SK-N-SH (cell line): ENCODE data around the gene DUSP10. TPM values are rescaled to one million over a fixed set of nuclear protein-coding genes. Genes with fewer than 3 reads are reported as not detected.

Experiments used
- CTCF ChIA-PET: fragments of 300-600, 350-600 bp; formaldehyde crosslinking; extraction: SDS; loops from one replicate; lab custom pipeline; 2021; lab: Yijun Ruan, JAX
- POLR2A ChIA-PET: fragments of 350-600 bp; sonication (Branson Sonifier 250); formaldehyde crosslinking; extraction: SDS; loops from one replicate; lab custom pipeline; 2020; ENCODE audit warnings: antibody characterized with exemption, inconsistent platforms; lab: Yijun Ruan, JAX
- DNase-seq: peaks from one replicate; pipeline ENCODE4 v3.0.0; 2012
- H2AFZ ChIP-seq: fragments of 200-600 bp; sonication (generic); 2 replicates; pipeline ENCODE4 v1.8.1; 2016; ENCODE audit warnings: antibody characterized with exemption, mild to moderate bottlenecking, low read depth
- H3F3A ChIP-seq: fragments of 200-600 bp; sonication (generic); replicated peaks from 2 replicates; pipeline ENCODE3; 2016; ENCODE audit warnings: antibody characterized with exemption, mild to moderate bottlenecking; ENCODE audit not compliant: insufficient read depth
- H3K27ac ChIP-seq, 2 experiments: fragments of 200-500 bp in 1 of 2; fragments of 200-600 bp in 1 of 2; sonication (Bioruptor generic) in 1 of 2; sonication (generic), shearing (Covaris generic) in 1 of 2; 2 replicates each; pipeline versions ENCODE4 v1.5.1 to v1.6.1; 2014 to 2016; ENCODE audit warnings: low read depth in 2 of 2, inconsistent platforms in 1 of 2, low read length in 1 of 2, mild to moderate bottlenecking in 1 of 2, mixed read lengths in 1 of 2
- H3K27me3 ChIP-seq: fragments of 200-600 bp; sonication (generic), shearing (Covaris generic); 2 replicates; pipeline ENCODE4 v1.6.1; 2016; ENCODE audit warnings: mixed run types; ENCODE audit not compliant: insufficient read depth
- H3K36me3 ChIP-seq, 2 experiments: fragments of 200-500 bp in 1 of 2; fragments of 200-600 bp in 1 of 2; sonication (Bioruptor generic) in 1 of 2; sonication (generic) in 1 of 2; replicated peaks in 1 of 2; 2 replicates each; pipeline versions ENCODE3 to v1.5.1; 2014 to 2016; ENCODE audit warnings: low read length in 1 of 2, mild to moderate bottlenecking in 1 of 2; ENCODE audit not compliant: insufficient read depth in 2 of 2, control insufficient read depth in 1 of 2
- H3K4me1 ChIP-seq, 2 experiments: fragments of 200-500 bp in 1 of 2; fragments of 200-600 bp in 1 of 2; sonication (Bioruptor generic) in 1 of 2; sonication (generic), shearing (Covaris generic) in 1 of 2; 2 replicates each; pipeline versions ENCODE4 v1.5.1 to v1.6.1; 2014 to 2016; ENCODE audit warnings: low read depth in 1 of 2, low read length in 1 of 2, mixed run types in 1 of 2; ENCODE audit not compliant: insufficient read depth in 2 of 2, control insufficient read depth in 1 of 2
- H3K4me2 ChIP-seq: fragments of 200-600 bp; sonication (generic), shearing (Covaris generic); 2 replicates; pipeline ENCODE4 v1.6.1; 2017; ENCODE audit warnings: mixed run types
- H3K4me3 ChIP-seq, 2 experiments: fragments of 200-500 bp in 1 of 2; fragments of 200-600 bp in 1 of 2; sonication (Bioruptor generic) in 1 of 2; sonication (generic), shearing (Covaris generic) in 1 of 2; 2 replicates each; pipeline versions ENCODE4 v1.5.1 to v1.8.1; 2014 to 2016; ENCODE audit warnings: low read depth in 2 of 2, inconsistent platforms in 1 of 2, low read length in 1 of 2, mild to moderate bottlenecking in 1 of 2, mixed read lengths in 1 of 2, moderate library complexity in 1 of 2
- H3K79me2 ChIP-seq: fragments of 200-600 bp; sonication (generic); 2 replicates; pipeline ENCODE4 v1.8.1; 2017; ENCODE audit warnings: mild to moderate bottlenecking; ENCODE audit not compliant: insufficient read depth
- H3K9ac ChIP-seq: fragments of 200-600 bp; sonication (generic); 2 replicates; pipeline ENCODE4 v1.6.1; 2017; ENCODE audit warnings: mixed run types
- H3K9me2 ChIP-seq: fragments of 200-600 bp; sonication (generic); 2 replicates; pipeline ENCODE4 v1.6.1; 2017; ENCODE audit warnings: mixed run types
- H3K9me3 ChIP-seq: fragments of 200-600 bp; sonication (generic); 2 replicates; pipeline ENCODE4 v1.6.1; 2017; ENCODE audit warnings: mixed run types, mild to moderate bottlenecking, moderate library complexity
- H4K20me1 ChIP-seq: fragments of 200-600 bp; sonication (generic); 2 replicates; pipeline ENCODE4 v1.6.1; 2017; ENCODE audit warnings: mild to moderate bottlenecking, mixed run types; ENCODE audit not compliant: insufficient read depth
- CHD2 ChIP-seq: fragments of 150-350 bp; IDR thresholded peaks from 2 replicates; pipeline ENCODE4 v1.6.1; 2018; ENCODE audit warnings: low read length; ENCODE audit not compliant: partially characterized antibody
- EP300 ChIP-seq, 2 experiments: IDR thresholded peaks; 2 replicates each; pipeline versions ENCODE4 v1.4.0 to v1.6.1; 2012; ENCODE audit warnings: borderline replicate concordance in 1 of 2, low read depth in 1 of 2, low read length in 1 of 2
- EZH2phosphoT487 ChIP-seq: fragments of 200-600 bp; sonication (generic); IDR thresholded peaks from 2 replicates; pipeline ENCODE4 v1.6.1; 2017; ENCODE audit warnings: low read depth, mixed run types, mild to moderate bottlenecking, antibody characterized with exemption, moderate library complexity, borderline replicate concordance
- FOSL2 ChIP-seq: IDR thresholded peaks from 2 replicates; pipeline ENCODE4 v1.4.0; 2012; ENCODE audit warnings: low read depth, mild to moderate bottlenecking, moderate library complexity, borderline replicate concordance
- FOXM1 ChIP-seq: IDR thresholded peaks from 2 replicates; pipeline ENCODE4 v1.4.0; 2012; ENCODE audit warnings: low read depth, mild to moderate bottlenecking
- GATA2 ChIP-seq: sonication (generic); formaldehyde crosslinking; IDR thresholded peaks from 2 replicates; pipeline ENCODE4 v1.5.0; 2020; ENCODE audit warnings: mild to moderate bottlenecking, missing genetic modification reagents
- MXI1 ChIP-seq: IDR thresholded peaks from 2 replicates; pipeline ENCODE4 v1.6.1; 2012; ENCODE audit warnings: mild to moderate bottlenecking, low read depth, low read length, improper control_type of control experiment
- POLR2AphosphoS5 ChIP-seq: IDR thresholded peaks from 2 replicates; pipeline ENCODE4 v1.6.1; 2012; ENCODE audit warnings: low read depth, low read length
- RAD21 ChIP-seq: IDR thresholded peaks from 2 replicates; pipeline ENCODE4 v1.6.1; 2012; ENCODE audit warnings: mild to moderate bottlenecking, low read length
- RCOR1 ChIP-seq: fragments of 150-350 bp; IDR thresholded peaks from 2 replicates; pipeline ENCODE4 v1.6.1; 2017; ENCODE audit warnings: antibody characterized with exemption, low read length
- RXRA ChIP-seq: IDR thresholded peaks from 2 replicates; pipeline ENCODE4 v1.4.0; 2012; ENCODE audit warnings: low read depth, mild to moderate bottlenecking, borderline replicate concordance
- SMC3 ChIP-seq: IDR thresholded peaks from 2 replicates; pipeline ENCODE4 v1.6.1; 2012; ENCODE audit warnings: low read depth, low read length, improper control_type of control experiment
- TEAD4 ChIP-seq: IDR thresholded peaks from 2 replicates; pipeline ENCODE4 v1.4.0; 2012; ENCODE audit warnings: mild to moderate bottlenecking, borderline replicate concordance; ENCODE audit not compliant: insufficient read depth
- WGBS: methylation state at CpG from one replicate; pipeline ENCODE4 v1.1.6; 2017; ENCODE audit warnings: low lambda C conversion rate; 5-methylcytosine and 5-hydroxymethylcytosine counted together
- polyA plus RNA-seq, 3 experiments: library from polyadenylated mRNA; depleted of rRNA; stranded (reverse); fragments of >200 nt; gene quantifications; 2 replicates each; pipeline ENCODE4 v1.2.3, GENCODE V29; 2012
- TF ChIP-seq, protein P1 (sequence below): IDR thresholded peaks from 2 replicates; pipeline ENCODE4; 2012
- TF ChIP-seq, protein P2 (sequence below): fragments of 200-600 bp; sonication (generic); IDR thresholded peaks from 2 replicates; pipeline ENCODE4 v1.6.1; 2017; ENCODE audit warnings: antibody characterized with exemption, mild to moderate bottlenecking, moderate library complexity
- TF ChIP-seq, protein P3 (sequence below): IDR thresholded peaks from 2 replicates; pipeline ENCODE4 v1.6.1; 2012; ENCODE audit warnings: mild to moderate bottlenecking, low read depth, low read length, moderate library complexity
- TF ChIP-seq, protein P4 (sequence below): IDR thresholded peaks from 2 replicates; pipeline ENCODE4 v1.4.0; 2012; ENCODE audit warnings: low read depth, borderline replicate concordance
- TF ChIP-seq, protein P5 (sequence below): IDR thresholded peaks from 2 replicates; pipeline ENCODE4 v1.4.0; 2012; ENCODE audit warnings: low read depth, borderline replicate concordance

The DUSP10 gene
- polyA plus RNA-seq, 1 of the 3 experiments (the other 2 are of a cell fraction), result 6.4 TPM

DNA sequence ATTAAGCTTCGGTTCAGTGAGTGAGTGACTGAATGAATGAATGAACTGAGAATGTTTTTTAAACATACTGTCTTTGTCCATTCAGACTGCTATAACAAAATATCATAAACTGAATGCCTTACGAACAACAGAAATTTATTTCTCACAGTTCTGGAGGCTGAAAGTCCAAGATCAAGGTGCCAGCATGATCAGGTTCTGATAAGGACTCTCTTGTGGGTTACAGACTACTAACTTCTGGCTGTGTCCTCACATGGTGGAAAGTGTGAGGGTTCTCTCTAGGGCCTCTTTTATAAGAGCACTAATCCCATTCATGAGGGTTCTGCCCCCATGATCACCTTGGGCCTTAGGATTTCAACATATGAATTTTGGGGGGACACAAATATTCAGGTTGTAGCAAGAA is 7.1 kb upstream of the DUSP10 start (continued):
- no peak for TF ChIP-seq TEAD4

DNA sequence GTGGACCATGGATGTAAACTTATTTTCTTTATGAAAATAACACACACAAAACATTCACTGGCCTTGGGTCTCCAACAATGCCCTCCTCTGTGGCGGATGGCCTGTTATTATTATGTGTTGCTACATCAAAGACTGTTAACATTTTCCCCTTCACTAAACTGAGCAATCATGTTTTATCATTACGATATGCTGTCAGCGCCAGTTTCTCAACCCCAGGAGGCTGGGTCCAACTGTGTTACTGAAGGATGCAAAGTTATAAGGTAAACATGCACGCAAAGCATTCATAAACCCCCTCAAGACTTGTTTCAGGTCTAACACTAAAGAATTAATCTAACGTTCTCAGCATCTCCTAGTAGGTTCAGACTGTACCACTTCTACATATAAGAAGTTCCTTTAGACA is 6.0 kb upstream of the DUSP10 start:
- H3K4me2 ChIP-seq, result no peak overlapping the region
- H3K36me3 ChIP-seq, result no peaks in the 10 kb centered on the region
- no peak overlapping the region for H3K4me3 ChIP-seq
- H2AFZ ChIP-seq, result no peak overlapping the region
- no peaks in the 10 kb centered on the region for H3K9me3 ChIP-seq
- no peak for DNase-seq
- ChIA-PET CTCF (no interaction called here), POLR2A (no interaction called here)
- H4K20me1 ChIP-seq, result no peaks in the 10 kb centered on the region
- no peaks in the 10 kb centered on the region for H3F3A ChIP-seq
- 77% methylated on average over 5 of the region's 5 CpGs for WGBS
- no peak overlapping the region for H3K27ac ChIP-seq
- H3K9me2 ChIP-seq, result no peaks in the 10 kb centered on the region
- H3K27me3 ChIP-seq, result no peaks in the 10 kb centered on the region
- H3K9ac ChIP-seq, result no peak overlapping the region
- TF ChIP-seq MXI1 (no peak), EZH2phosphoT487 (no peak), RXRA (no peak), POLR2AphosphoS5 (no peak), SMC3 (no peak), GATA2 (CRISPR knock-in tag) (no peak), FOXM1 (no peak), FOSL2 (no peak), EP300 (IDR thresholded peaks at IDR 0.05; ENCODE audit: borderline replicate concordance in 1 of 2, low read depth in 1 of 2, low read length in 1 of 2) (no peak), TEAD4 (no peak), CHD2 (no peak), RAD21 (no peak), RCOR1 (no peak)
- TF ChIP-seq, protein P1, sequence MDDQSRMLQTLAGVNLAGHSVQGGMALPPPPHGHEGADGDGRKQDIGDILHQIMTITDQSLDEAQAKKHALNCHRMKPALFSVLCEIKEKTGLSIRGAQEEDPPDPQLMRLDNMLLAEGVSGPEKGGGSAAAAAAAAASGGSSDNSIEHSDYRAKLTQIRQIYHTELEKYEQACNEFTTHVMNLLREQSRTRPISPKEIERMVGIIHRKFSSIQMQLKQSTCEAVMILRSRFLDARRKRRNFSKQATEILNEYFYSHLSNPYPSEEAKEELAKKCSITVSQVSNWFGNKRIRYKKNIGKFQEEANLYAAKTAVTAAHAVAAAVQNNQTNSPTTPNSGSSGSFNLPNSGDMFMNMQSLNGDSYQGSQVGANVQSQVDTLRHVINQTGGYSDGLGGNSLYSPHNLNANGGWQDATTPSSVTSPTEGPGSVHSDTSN, result no peak
- TF ChIP-seq, protein P2, sequence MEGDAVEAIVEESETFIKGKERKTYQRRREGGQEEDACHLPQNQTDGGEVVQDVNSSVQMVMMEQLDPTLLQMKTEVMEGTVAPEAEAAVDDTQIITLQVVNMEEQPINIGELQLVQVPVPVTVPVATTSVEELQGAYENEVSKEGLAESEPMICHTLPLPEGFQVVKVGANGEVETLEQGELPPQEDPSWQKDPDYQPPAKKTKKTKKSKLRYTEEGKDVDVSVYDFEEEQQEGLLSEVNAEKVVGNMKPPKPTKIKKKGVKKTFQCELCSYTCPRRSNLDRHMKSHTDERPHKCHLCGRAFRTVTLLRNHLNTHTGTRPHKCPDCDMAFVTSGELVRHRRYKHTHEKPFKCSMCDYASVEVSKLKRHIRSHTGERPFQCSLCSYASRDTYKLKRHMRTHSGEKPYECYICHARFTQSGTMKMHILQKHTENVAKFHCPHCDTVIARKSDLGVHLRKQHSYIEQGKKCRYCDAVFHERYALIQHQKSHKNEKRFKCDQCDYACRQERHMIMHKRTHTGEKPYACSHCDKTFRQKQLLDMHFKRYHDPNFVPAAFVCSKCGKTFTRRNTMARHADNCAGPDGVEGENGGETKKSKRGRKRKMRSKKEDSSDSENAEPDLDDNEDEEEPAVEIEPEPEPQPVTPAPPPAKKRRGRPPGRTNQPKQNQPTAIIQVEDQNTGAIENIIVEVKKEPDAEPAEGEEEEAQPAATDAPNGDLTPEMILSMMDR, result no peak
- TF ChIP-seq, protein P3, sequence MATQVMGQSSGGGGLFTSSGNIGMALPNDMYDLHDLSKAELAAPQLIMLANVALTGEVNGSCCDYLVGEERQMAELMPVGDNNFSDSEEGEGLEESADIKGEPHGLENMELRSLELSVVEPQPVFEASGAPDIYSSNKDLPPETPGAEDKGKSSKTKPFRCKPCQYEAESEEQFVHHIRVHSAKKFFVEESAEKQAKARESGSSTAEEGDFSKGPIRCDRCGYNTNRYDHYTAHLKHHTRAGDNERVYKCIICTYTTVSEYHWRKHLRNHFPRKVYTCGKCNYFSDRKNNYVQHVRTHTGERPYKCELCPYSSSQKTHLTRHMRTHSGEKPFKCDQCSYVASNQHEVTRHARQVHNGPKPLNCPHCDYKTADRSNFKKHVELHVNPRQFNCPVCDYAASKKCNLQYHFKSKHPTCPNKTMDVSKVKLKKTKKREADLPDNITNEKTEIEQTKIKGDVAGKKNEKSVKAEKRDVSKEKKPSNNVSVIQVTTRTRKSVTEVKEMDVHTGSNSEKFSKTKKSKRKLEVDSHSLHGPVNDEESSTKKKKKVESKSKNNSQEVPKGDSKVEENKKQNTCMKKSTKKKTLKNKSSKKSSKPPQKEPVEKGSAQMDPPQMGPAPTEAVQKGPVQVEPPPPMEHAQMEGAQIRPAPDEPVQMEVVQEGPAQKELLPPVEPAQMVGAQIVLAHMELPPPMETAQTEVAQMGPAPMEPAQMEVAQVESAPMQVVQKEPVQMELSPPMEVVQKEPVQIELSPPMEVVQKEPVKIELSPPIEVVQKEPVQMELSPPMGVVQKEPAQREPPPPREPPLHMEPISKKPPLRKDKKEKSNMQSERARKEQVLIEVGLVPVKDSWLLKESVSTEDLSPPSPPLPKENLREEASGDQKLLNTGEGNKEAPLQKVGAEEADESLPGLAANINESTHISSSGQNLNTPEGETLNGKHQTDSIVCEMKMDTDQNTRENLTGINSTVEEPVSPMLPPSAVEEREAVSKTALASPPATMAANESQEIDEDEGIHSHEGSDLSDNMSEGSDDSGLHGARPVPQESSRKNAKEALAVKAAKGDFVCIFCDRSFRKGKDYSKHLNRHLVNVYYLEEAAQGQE, result no peak
- TF ChIP-seq, protein P4, sequence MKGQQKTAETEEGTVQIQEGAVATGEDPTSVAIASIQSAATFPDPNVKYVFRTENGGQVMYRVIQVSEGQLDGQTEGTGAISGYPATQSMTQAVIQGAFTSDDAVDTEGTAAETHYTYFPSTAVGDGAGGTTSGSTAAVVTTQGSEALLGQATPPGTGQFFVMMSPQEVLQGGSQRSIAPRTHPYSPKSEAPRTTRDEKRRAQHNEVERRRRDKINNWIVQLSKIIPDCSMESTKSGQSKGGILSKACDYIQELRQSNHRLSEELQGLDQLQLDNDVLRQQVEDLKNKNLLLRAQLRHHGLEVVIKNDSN, result no peak
- TF ChIP-seq, protein P5, sequence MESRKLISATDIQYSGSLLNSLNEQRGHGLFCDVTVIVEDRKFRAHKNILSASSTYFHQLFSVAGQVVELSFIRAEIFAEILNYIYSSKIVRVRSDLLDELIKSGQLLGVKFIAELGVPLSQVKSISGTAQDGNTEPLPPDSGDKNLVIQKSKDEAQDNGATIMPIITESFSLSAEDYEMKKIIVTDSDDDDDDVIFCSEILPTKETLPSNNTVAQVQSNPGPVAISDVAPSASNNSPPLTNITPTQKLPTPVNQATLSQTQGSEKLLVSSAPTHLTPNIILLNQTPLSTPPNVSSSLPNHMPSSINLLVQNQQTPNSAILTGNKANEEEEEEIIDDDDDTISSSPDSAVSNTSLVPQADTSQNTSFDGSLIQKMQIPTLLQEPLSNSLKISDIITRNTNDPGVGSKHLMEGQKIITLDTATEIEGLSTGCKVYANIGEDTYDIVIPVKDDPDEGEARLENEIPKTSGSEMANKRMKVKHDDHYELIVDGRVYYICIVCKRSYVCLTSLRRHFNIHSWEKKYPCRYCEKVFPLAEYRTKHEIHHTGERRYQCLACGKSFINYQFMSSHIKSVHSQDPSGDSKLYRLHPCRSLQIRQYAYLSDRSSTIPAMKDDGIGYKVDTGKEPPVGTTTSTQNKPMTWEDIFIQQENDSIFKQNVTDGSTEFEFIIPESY, result no peak
- H3K4me1 ChIP-seq, result peaks cover 0 to 7% of the 10 kb centered on the region in 2 experiments; a peak in 2 of 4 replicates
- H3K79me2 ChIP-seq, result no peaks in the 10 kb centered on the region
